ENCODE results near the gene SLC2A4RG.

The SLC2A4RG gene

GRCh38 chr20:63741676-63742380 is 2.3 kb downstream of the SLC2A4RG start:
- DNase-seq = no peak

GRCh38 chr20:63742381-63743024 is 2.9 kb downstream of the SLC2A4RG start:
- no peak for DNase-seq

GRCh38 chr20:63743210-63743970 is 3.8 kb downstream of the SLC2A4RG start:
- DNase-seq = no peak

- no peak for DNase-seq
These were observed 4.6 kb downstream of the SLC2A4RG start for GRCh38 chr20:63744158-63744557.

GRCh38 chr20:63744574-63745423 is 5.2 kb downstream of the SLC2A4RG start:
- DNase-seq = no peak

- no peak for DNase-seq
These were observed 5.8 kb downstream of the SLC2A4RG start for GRCh38 chr20:63745424-63745805.

GRCh38 chr20:63745961-63746731 is 6.6 kb downstream of the SLC2A4RG start:
- DNase-seq = no peak

GRCh38 chr20:63746751-63747315 is 7.3 kb downstream of the SLC2A4RG start:
- DNase-seq = no peak

GRCh38 chr20:63747622-63748069 is 8.1 kb downstream of the SLC2A4RG start:
- DNase-seq = no peak

- DNase-seq = no peak
These were observed 8.7 kb downstream of the SLC2A4RG start for GRCh38 chr20:63748070-63748933.

GRCh38 chr20:63748934-63749270 is 9.3 kb downstream of the SLC2A4RG start:
- no peak for DNase-seq

GRCh38 chr20:63749597-63750508 is 10.3 kb downstream of the SLC2A4RG start:
- no peak for DNase-seq

GRCh38 chr20:63750807-63751470 is 11.4 kb downstream of the SLC2A4RG start:
- DNase-seq = no peak

- no peak for DNase-seq
These were observed 12.1 kb downstream of the SLC2A4RG start for GRCh38 chr20:63751471-63752271.

GRCh38 chr20:63752411-63753101 is 13.0 kb downstream of the SLC2A4RG start:
- no peak for DNase-seq

- DNase-seq = no peak
These were observed 13.8 kb downstream of the SLC2A4RG start for GRCh38 chr20:63753381-63753780.

- DNase-seq = no peak
These were observed 14.4 kb downstream of the SLC2A4RG start for GRCh38 chr20:63754008-63754407.

Measured in fibroblast of upper back skin (primary cell).